SJCRH30 (cell line): ENCODE data around the gene KLHL40. TPM values are rescaled to one million over a fixed set of nuclear protein-coding genes. Genes with fewer than 3 reads are reported as not detected.
A peak's percentile ranks its signal among the peaks of the same experiment; 100 is the strongest.

Source experiments
- DNase-seq, 2 experiments: peaks; one replicate each; pipeline ENCODE4 v3.0.0-alpha.2; 2015 to 2020
- H3K27ac ChIP-seq: fragments of 250-450 bp; sonication (Bioruptor Pico); 2 replicates; pipeline ENCODE4 v1.5.1; 2020; ENCODE audit warnings: mild to moderate bottlenecking, moderate library complexity
- H3K27me3 ChIP-seq: fragments of 250-450 bp; sonication (Bioruptor Pico); 2 replicates; pipeline ENCODE4 v1.5.1; 2020; ENCODE audit warnings: mild to moderate bottlenecking, moderate library complexity
- H3K36me3 ChIP-seq: fragments of 250-450 bp; sonication (Bioruptor Pico); 2 replicates; pipeline ENCODE4 v1.5.1; 2020; ENCODE audit warnings: mild to moderate bottlenecking, moderate library complexity
- H3K4me1 ChIP-seq: fragments of 250-450 bp; sonication (Bioruptor Pico); 2 replicates; pipeline ENCODE4 v1.5.1; 2020; ENCODE audit warnings: mild to moderate bottlenecking, moderate library complexity
- H3K4me3 ChIP-seq: fragments of 250-450 bp; sonication (Bioruptor Pico); 2 replicates; pipeline ENCODE4 v1.5.1; 2020; ENCODE audit warnings: mild to moderate bottlenecking, moderate library complexity
- H3K9me3 ChIP-seq: fragments of 250-450 bp; sonication (Bioruptor Pico); replicated peaks from 2 replicates; pipeline ENCODE4 v1.5.1; 2020; ENCODE audit warnings: mild to moderate bottlenecking, moderate library complexity
- total RNA-seq: library from RNA; depleted of rRNA; stranded (reverse); fragments of >200 nt; shearing (Covaris generic); gene quantifications from 2 replicates; pipeline ENCODE4 v1.2.3, GENCODE V29; 2014

KLHL40 gene
- total RNA-seq, 1 experiment from 2014 or later: 0.59 TPM

DNA sequence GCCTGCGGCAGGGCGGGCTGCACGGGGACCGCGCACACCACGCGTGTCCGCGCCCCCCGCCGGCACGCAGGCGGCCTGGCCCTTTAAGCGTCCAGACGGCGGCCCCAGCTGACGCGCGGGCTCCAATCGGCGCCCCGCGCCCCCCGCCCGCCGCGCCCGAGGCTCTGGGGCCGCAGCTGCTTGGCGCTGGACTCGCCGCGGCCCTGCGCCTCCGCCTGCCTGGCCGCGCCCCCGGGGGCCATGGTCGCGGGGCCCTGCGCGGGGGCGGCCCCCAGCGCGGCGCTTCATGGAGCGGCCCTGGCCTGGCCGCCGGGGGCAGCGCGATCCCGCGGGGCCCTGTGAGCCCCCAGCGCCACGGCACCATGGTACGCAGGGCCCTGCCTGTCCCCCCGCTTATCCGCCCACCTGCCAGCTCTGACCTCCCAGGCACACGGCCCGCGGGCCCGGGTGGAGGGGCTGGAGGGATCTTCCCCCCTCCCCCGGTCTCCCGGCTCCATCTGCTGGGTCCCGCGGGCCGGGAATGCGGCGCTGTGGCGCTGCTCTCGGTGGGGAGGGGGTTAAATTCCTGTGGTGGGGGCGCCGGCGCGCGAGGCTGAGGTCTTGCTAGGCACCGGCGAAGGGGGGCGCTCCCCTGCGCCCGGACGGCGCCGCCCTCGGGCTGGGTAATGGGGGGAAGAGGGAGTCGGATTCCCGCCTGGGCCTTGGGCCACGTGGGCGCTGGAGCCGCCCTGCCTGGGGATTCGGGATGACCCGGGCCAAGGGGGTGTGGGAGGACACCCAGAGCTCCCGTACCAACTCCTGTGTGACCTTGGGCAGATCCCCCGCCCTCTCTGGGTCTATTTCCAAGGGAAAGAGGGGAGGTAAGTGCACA, 30.8 kb upstream of the KLHL40 start:
- H3K27me3 ChIP-seq: no peaks in the 10 kb centered on the region
- no peaks in the 10 kb centered on the region for H3K9me3 ChIP-seq
- DNase-seq: peak; percentile 63 to 65
- peak overlapping the region; percentile 88 for H3K4me3 ChIP-seq
- peak overlapping the region; percentile 92 for H3K27ac ChIP-seq
- H3K36me3 ChIP-seq: no peaks in the 10 kb centered on the region
- peaks cover 7% of the 10 kb centered on the region for H3K4me1 ChIP-seq

DNA sequence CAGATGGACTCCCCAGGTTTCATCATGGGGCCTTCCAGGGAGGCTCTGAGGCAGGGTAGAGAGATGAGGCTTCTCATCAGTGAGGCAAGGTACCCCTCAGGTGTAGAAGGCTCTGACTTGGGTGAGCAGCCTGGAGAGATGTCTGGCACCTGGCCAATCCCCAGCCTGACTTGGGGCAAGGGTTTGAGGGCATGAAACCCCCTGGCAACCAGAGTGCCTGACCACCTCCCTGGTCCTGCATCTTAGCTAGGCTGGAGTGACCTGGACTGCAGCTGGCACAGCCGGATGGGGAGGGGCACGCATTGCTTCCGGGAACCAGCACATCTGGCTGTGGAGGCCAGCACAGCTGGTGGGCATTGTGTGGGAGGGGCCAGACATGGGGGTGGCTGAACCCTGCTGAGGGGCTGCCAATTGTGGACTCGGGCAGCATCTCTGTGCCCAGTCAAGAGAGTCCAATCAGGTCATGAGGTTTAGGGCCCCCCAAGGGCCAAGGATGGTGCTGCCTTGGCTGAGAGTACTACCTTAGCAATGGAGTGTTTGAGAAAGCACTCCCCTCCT, 29.9 kb upstream of the KLHL40 start:
- Histone ChIP-seq H3K27ac (peak overlapping the region; percentile 92), H3K4me3 (peak overlapping the region; percentile 88), H3K9me3 (no peaks in the 10 kb centered on the region), H3K36me3 (no peaks in the 10 kb centered on the region), H3K27me3 (no peaks in the 10 kb centered on the region), H3K4me1 (peaks cover 7% of the 10 kb centered on the region)
- DNase-seq: peak in 1 of 2 experiments; percentile 14

DNA sequence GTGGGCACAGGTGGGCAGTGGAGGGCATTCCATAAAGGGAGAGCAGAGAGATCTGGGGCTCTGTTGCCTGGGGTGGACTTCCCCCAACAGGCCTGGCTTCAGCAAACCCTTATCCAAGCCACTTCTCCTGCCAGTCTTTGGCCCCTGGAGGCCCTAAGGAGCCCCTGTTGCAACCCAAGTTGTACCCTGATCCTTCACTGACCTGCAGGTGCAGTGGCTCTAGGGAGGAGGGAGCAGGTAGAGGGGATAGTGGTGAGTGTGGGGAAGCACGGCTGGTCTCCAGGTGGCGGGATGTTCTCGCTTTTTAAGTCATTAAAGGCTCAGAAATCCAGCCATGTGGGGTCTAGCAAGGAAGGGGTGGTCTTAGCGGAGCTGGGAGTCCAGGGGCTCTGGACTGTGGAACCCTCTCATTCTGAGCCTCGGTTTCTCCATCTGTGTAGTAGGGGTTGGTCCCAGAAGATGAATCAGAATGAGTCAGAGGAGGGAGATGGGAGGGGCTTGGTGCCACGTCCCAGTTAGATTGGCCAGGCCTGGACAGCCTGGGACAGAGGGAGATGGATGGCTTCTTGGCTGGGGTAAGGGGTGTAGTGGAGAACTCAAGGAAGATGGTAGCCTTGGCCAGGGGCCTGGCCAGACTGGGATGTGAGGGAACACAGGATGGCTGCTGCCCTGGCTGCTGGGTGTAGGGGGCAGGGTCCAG, 29.2 kb upstream of the KLHL40 start:
- no peak overlapping the region for H3K4me3 ChIP-seq
- no peak overlapping the region for H3K27ac ChIP-seq
- no peaks in the 10 kb centered on the region for H3K27me3 ChIP-seq
- H3K9me3 ChIP-seq: no peaks in the 10 kb centered on the region
- H3K36me3 ChIP-seq: no peaks in the 10 kb centered on the region
- peaks cover 7% of the 10 kb centered on the region for H3K4me1 ChIP-seq
- DNase-seq: no peak

DNA sequence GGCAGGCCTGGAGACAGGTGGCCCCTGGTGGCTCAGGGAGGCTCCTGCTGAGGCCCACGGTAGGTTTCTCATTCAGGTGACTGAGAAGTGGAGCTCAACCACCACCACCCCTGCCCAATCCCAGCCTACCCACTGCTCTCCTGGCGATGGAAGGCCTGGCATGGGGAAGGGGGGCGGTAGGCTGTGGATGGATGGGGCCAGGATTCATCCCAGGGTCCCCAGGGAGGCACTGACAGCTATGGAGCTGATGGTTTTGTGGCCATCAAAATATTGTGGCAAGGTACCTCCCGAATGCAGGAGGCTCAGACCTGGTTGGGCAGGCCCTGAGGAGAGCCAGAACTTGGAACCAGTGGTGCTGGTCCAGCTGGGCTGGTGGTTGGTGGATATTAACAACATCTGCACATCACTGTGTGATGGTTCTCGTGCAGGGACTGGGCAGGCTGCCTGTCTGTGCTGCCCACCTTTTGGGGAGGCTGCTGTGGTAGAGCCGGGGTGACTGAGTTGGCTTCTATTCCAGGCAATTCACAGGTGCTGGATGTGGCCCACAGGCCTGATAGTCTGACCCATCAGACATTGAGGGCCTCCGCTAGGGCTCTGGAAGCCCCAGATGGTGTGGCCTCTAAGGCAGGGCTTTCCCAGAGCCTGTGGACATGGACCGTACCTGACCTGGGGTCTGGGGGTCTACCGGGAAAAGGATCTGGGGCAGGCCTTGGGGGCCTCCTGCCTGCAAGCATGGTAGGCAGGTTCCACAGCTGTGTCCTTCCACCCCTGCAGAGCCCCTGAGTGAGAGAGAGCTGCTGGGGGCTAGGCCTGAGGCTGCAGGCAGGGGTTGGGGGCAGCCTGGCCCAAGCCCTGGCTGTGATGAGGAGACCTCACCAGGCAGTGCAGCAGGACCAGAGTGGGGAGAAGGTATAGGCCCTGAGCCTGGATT, 28.4 kb upstream of the KLHL40 start:
- peaks cover 2% of the 10 kb centered on the region for H3K4me1 ChIP-seq
- H3K36me3 ChIP-seq: no peaks in the 10 kb centered on the region
- no peaks in the 10 kb centered on the region for H3K27me3 ChIP-seq
- H3K9me3 ChIP-seq: no peaks in the 10 kb centered on the region
- no peak overlapping the region for H3K4me3 ChIP-seq
- H3K27ac ChIP-seq: no peak overlapping the region
- no peak for DNase-seq

DNA sequence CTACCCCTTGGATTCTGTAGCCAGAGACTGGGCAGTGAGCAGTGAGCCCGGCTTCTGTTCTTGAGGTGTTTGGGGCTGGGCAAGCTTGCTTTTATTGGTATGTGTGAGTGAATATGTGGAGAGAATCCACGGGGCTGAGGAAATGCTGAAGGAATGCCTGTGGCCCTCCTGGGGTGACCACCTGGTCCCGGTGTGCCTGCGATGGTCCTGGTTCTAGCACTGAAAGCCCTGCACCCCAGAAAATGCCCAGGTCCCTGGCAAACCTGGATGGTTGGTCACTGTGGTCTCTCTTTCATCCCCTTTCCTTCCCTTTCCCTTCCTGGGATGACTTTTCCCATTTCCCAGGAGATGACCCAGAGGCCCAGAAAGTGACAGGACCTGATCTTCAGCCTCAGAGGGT, 27.7 kb upstream of the KLHL40 start:
- H3K27me3 ChIP-seq: no peaks in the 10 kb centered on the region
- H3K36me3 ChIP-seq: no peaks in the 10 kb centered on the region
- no peak overlapping the region for H3K27ac ChIP-seq
- H3K9me3 ChIP-seq: no peaks in the 10 kb centered on the region
- H3K4me3 ChIP-seq: no peak overlapping the region
- no peaks in the 10 kb centered on the region; the same call in 1 of the 2 replicates for H3K4me1 ChIP-seq
- DNase-seq: no peak

DNA sequence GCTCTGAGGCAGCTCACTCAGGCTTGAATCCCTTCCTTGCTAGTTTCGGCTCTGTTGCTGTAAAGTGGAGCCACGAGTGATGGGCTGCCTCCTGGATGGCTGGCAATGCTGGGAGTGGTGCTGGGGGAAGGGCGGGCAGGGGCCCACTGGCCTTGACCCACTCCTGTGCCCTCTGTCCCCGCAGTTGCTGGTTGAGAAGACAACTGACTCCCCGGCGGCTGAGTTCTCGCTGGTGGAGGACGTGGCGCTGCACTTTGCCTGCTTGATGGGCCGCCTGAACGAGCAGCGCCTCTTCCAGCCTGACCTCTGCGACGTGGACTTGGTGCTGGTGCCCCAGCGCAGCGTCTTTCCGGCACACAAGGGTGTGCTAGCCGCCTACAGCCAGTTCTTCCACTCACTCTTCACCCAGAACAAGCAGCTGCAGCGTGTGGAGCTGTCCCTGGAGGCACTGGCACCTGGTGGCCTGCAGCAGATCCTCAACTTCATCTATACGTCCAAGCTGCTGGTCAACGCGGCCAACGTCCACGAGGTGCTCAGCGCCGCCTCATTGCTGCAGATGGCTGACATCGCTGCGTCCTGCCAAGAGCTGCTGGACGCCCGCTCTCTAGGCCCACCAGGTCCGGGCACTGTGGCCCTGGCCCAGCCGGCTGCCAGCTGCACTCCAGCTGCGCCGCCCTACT, 27.1 kb upstream of the KLHL40 start:
- H3K4me1 ChIP-seq: no peaks in the 10 kb centered on the region; the same call in 1 of the 2 replicates
- H3K9me3 ChIP-seq: no peaks in the 10 kb centered on the region
- H3K36me3 ChIP-seq: no peaks in the 10 kb centered on the region
- no peak overlapping the region for H3K4me3 ChIP-seq
- no peak overlapping the region for H3K27ac ChIP-seq
- DNase-seq: no peak
- no peaks in the 10 kb centered on the region for H3K27me3 ChIP-seq

DNA sequence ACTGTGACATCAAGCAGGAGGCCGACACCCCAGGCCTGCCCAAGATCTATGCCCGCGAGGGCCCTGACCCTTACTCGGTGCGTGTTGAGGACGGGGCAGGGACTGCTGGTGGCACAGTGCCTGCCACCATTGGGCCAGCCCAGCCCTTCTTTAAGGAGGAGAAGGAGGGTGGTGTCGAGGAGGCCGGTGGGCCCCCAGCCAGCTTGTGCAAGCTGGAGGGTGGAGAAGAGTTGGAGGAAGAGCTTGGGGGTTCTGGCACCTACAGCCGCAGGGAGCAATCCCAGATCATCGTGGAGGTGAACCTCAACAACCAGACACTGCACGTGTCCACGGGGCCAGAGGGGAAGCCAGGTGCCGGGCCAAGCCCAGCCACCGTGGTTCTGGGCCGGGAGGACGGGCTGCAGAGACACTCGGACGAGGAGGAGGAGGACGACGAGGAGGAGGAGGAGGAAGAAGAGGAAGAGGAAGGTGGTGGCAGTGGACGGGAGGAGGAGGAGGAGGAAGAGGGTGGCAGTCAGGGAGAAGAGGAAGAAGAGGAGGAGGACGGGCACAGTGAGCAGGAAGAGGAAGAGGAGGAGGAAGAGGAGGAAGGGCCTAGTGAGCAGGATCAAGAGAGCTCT, 26.5 kb upstream of the KLHL40 start:
- no peaks in the 10 kb centered on the region; the same call in 1 of the 2 replicates for H3K4me1 ChIP-seq
- no peak overlapping the region for H3K27ac ChIP-seq
- no peaks in the 10 kb centered on the region for H3K36me3 ChIP-seq
- no peaks in the 10 kb centered on the region for H3K9me3 ChIP-seq
- no peak for DNase-seq
- no peak overlapping the region for H3K4me3 ChIP-seq
- H3K27me3 ChIP-seq: no peaks in the 10 kb centered on the region

DNA sequence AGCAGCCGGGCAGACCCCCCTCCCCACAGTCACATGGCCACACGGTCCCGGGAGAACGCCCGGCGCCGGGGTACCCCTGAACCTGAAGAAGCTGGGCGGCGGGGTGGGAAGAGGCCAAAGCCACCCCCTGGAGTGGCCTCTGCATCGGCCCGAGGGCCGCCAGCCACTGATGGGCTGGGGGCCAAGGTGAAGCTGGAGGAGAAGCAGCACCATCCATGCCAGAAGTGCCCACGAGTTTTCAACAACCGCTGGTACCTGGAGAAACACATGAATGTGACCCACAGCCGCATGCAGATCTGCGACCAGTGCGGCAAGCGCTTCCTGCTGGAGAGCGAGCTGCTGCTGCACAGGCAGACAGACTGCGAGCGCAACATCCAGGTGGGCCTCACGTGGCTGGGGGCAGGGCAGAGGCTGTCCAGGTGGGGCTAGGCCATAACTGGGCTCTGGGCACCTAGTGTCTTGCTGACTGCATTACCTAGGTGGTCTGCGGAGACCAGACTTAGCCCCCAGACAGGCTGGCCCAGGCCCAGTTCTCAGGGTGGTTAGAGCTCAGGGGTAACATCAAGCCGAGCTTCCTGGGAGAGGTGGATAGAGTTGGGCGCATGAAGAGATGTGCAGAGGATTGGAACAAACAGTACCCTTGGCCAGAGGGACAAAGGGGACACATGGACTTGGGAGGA, 25.7 kb upstream of the KLHL40 start:
- Histone ChIP-seq H3K9me3 (no peaks in the 10 kb centered on the region), H3K4me1 (no peaks in the 10 kb centered on the region; the same call in 1 of the 2 replicates), H3K27me3 (no peaks in the 10 kb centered on the region), H3K27ac (no peak overlapping the region), H3K36me3 (no peaks in the 10 kb centered on the region), H3K4me3 (no peak overlapping the region)
- DNase-seq: no peak

DNA sequence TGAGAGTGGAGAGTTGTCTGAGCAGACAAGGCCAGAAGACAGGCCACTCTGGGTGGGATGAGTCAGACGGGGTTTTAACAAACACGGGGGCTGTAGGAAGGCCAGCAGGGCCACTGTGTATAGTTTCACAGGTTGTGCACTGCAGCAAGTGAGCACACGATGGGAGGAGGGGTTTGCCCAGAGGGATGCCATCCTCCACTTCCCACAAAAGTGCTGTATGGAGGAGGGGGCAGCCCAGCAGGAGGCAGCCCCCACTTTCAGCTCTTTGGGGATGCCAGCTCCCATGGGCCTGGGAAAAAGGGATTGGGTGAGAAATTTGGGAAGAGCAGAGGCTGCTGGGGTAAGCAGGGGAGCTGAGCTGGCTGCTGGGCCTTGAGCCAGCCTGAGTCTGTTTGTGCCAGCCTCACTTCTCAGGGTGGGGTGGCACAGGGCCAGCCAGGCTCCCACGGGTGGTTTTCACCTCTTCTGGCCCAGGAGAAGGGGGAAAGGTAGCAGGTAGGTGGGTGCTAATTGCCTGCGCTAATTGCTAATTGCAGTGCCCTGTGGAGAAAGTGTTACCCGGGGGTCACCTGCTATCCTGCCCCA, 25.1 kb upstream of the KLHL40 start:
- Histone ChIP-seq H3K4me3 (no peak overlapping the region), H3K27me3 (no peaks in the 10 kb centered on the region), H3K4me1 (no peaks in the 10 kb centered on the region; the same call in 1 of the 2 replicates), H3K9me3 (no peaks in the 10 kb centered on the region), H3K27ac (no peak overlapping the region), H3K36me3 (no peaks in the 10 kb centered on the region)
- DNase-seq: no peak

DNA sequence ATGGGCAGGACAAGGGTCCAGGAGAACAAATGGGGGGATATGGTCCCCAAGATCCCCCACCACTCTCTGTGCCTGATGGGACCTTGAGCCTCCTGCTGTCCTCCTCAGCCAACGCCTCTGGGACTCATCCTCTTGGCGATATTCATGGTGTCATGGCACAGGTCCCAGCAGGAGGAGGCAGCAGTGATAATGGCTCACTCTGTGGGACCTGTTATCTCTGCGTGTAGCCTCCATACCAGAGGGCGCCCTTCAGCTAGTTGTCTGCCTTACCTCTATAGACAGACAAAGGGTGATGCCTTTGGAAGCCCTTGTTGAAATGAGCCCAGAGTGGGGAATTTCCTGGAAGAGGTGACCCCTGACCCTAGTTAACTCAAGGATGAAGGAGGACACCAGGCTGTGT, 24.4 kb upstream of the KLHL40 start:
- DNase-seq: peak in 1 of 2 experiments; percentile 14
- Histone ChIP-seq H3K27me3 (no peaks in the 10 kb centered on the region), H3K36me3 (no peaks in the 10 kb centered on the region), H3K9me3 (no peaks in the 10 kb centered on the region), H3K4me3 (no peak overlapping the region), H3K27ac (no peak overlapping the region), H3K4me1 (no peaks in the 10 kb centered on the region)

DNA sequence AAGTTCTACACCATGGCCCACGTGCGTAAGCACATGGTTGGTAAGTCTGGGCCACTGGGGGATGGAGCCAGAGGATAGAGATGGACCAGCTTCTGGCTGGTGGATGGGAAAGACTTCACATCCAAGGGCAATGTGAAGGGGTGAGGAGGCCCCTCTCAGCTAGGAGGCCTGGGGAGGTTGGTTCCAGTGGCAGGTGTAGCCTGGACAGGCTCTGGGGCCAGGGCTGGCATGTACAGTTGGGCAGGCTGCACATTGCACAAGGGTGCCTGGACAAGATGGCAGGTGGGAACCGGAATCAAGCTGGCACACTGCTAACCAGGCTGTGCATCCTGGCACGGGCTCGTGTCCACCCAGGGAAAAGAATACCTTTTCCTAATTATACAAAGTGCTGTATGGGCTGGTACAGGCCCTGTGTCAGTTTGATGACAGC, 23.7 kb upstream of the KLHL40 start:
- H3K27me3 ChIP-seq: no peaks in the 10 kb centered on the region
- peaks cover 4% of the 10 kb centered on the region; the same call in 1 of the 2 replicates for H3K4me1 ChIP-seq
- H3K9me3 ChIP-seq: no peaks in the 10 kb centered on the region
- no peak for DNase-seq
- no peak overlapping the region for H3K27ac ChIP-seq
- H3K4me3 ChIP-seq: no peak overlapping the region
- no peaks in the 10 kb centered on the region for H3K36me3 ChIP-seq

DNA sequence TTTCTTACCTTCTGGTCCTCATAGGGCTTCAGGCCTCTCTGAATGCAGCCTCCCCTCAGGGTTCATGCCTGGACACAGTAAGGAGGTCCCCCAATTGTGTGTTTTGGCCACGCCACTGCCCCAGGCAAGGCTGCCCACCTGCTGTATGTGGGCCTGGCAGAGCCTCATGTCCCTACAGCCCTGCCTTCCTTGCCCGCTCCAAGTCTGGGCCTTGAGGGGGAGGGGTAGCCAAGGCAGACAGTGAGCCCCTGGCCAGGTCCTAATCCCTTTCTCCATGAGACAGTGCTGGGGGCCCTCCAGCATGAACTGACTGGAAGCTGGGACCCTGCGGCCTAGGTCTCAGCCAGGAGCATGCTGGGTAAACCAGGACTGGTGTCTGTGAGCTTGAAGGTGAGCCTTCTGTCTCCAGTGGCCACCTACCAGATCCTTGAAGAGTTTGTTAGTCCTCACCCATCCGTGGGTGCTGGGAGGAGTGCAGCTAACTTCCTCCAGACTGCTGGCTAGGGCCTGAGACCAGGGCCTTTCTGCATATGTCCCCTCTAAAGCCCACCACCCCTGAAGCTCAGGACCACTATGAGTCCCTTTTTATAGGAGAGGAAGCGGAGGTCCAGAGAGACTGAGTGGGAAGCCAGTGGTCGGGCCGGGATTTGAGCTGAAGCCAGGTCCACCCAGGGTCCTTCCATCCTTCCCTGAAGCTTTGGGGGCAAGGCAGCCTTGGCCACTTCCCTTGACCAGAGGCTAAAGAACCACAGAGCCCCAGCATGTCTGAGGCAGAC, 23.1 kb upstream of the KLHL40 start:
- DNase-seq: no peak
- no peak overlapping the region for H3K4me3 ChIP-seq
- no peaks in the 10 kb centered on the region for H3K36me3 ChIP-seq
- H3K4me1 ChIP-seq: peaks cover 10% of the 10 kb centered on the region
- no peak overlapping the region for H3K27ac ChIP-seq
- no peaks in the 10 kb centered on the region for H3K9me3 ChIP-seq
- no peaks in the 10 kb centered on the region for H3K27me3 ChIP-seq
